PC-9 (cell line): ENCODE results near the gene PIEZO2.

Source experiments
- CTCF ChIP-seq: fragments of 200-600 bp; sonication (generic); conservative IDR thresholded peaks from 2 replicates; pipeline ENCODE4 v1.6.1; 2017; ENCODE audit warnings: mixed run types, antibody characterized with exemption, mild to moderate bottlenecking, moderate library complexity
- EZH2 ChIP-seq: fragments of 200-600 bp; sonication (generic); IDR thresholded peaks from 2 replicates; pipeline ENCODE4 v1.8.0; 2017; ENCODE audit warnings: antibody characterized with exemption, low read depth

GRCh38 chr18:11167778-11168177 lies 18.4 kb upstream of the PIEZO2 start:
- TF ChIP-seq CTCF: no peak
- no peak for TF ChIP-seq EZH2
